ENCODE data around the gene NRXN3. TPM values are rescaled to one million over a fixed set of nuclear protein-coding genes. Genes with fewer than 3 reads are reported as not detected.

Gene NRXN3
- total and polyA plus RNA-seq, 4 donors: 0.07 to 1.2 (median 0.23) TPM

- TF ChIP-seq ZBTB33 (IDR thresholded peaks at IDR 0.05) (no peak), HNF4G (IDR thresholded peaks at IDR 0.05) (no peak)
- Histone ChIP-seq H3K27ac (ENCODE audit: low read depth in 1 of 2, low read length in 2 of 2) (no peak overlapping the region), H3K4me3 (ENCODE audit: low read depth in 1 of 3, low read length in 3 of 3) (no peak overlapping the region), H3K4me1 (ENCODE audit: control insufficient read depth in 4 of 4, insufficient read depth in 4 of 4, low read length in 3 of 4) (no peaks in the 10 kb centered on the region), H3K27me3 (ENCODE audit: control insufficient read depth in 4 of 4, insufficient read depth in 4 of 4, low read length in 3 of 4) (no peaks in the 10 kb centered on the region), H3K9me3 (ENCODE audit: control insufficient read depth in 4 of 4, low read length in 3 of 4) (peaks cover 0 to 1% (median 0%) of the 10 kb centered on the region in 4 donors), H3K36me3 (ENCODE audit: control insufficient read depth in 4 of 4, insufficient read depth in 3 of 4, low read depth in 1 of 4, low read length in 3 of 4) (no peaks in the 10 kb centered on the region), H3K9ac (ENCODE audit: low read depth in 1 of 2, low read length in 2 of 2) (no peak overlapping the region)
- 58% methylated on average over 2 of the region's 2 CpGs for WGBS
- DNase-seq (ENCODE audit: low spot score): no peak
Measured at GRCh38 chr14:79094951-79095350, 924.8 kb downstream of the NRXN3 start.

GRCh38 chr14:79096811-79097210, 926.6 kb downstream of the NRXN3 start:
- no peak overlapping the region for H3K27ac ChIP-seq (ENCODE audit: low read depth in 1 of 2, low read length in 2 of 2)
- WGBS: 75% methylated on average over 1 of the region's 1 CpG

More at GRCh38 chr14:79096811-79097210, 926.6 kb downstream of the NRXN3 start:
- Histone ChIP-seq H3K4me3 (ENCODE audit: low read depth in 1 of 3, low read length in 3 of 3) (no peak overlapping the region), H3K27me3 (ENCODE audit: control insufficient read depth in 4 of 4, insufficient read depth in 4 of 4, low read length in 3 of 4) (no peaks in the 10 kb centered on the region), H3K9ac (ENCODE audit: low read depth in 1 of 2, low read length in 2 of 2) (no peak overlapping the region), H3K4me1 (ENCODE audit: control insufficient read depth in 4 of 4, insufficient read depth in 4 of 4, low read length in 3 of 4) (no peaks in the 10 kb centered on the region), H3K9me3 (ENCODE audit: control insufficient read depth in 4 of 4, low read length in 3 of 4) (peaks cover 0 to 1% (median 0%) of the 10 kb centered on the region in 4 donors), H3K36me3 (ENCODE audit: control insufficient read depth in 4 of 4, insufficient read depth in 3 of 4, low read depth in 1 of 4, low read length in 3 of 4) (no peaks in the 10 kb centered on the region)
- no peak for DNase-seq (ENCODE audit: low spot score)
- TF ChIP-seq CTCF (IDR thresholded peaks at IDR 0.05; ENCODE audit: low read depth, low read length, missing input control): no peak
- TF ChIP-seq TAF1 (conservative IDR thresholded peaks at IDR 0.05): no peak
- TF ChIP-seq REST (IDR thresholded peaks at IDR 0.05): no peak
- no peak for TF ChIP-seq YY1 (IDR thresholded peaks at IDR 0.05)
- no peak for TF ChIP-seq GABPA (IDR thresholded peaks at IDR 0.05 in 1 of 2, conservative IDR thresholded peaks at IDR 0.05 in 1 of 2)
